Ishikawa (cell line): ENCODE measurements around the gene SHH.

ENCODE experiments used
- CREB1 ChIP-seq: IDR thresholded peaks from 2 replicates; pipeline ENCODE4 v1.6.1; 2012; ENCODE audit warnings: low read depth
- EP300 ChIP-seq: IDR thresholded peaks from 2 replicates; pipeline ENCODE4 v1.6.1; 2012; ENCODE audit warnings: borderline replicate concordance
- MAX ChIP-seq: IDR thresholded peaks from 2 replicates; pipeline ENCODE4 v1.6.1; 2012
- NFIC ChIP-seq: IDR thresholded peaks from 2 replicates; pipeline ENCODE4 v1.6.1; 2012
- RAD21 ChIP-seq: IDR thresholded peaks from 2 replicates; pipeline ENCODE4 v1.6.1; 2012; ENCODE audit warnings: low read depth
- REST ChIP-seq: IDR thresholded peaks from 2 replicates; pipeline ENCODE4 v1.6.1; 2012; ENCODE audit warnings: low read depth, mild to moderate bottlenecking
- TAF1 ChIP-seq: IDR thresholded peaks from 2 replicates; pipeline ENCODE4 v1.6.1; 2012; ENCODE audit warnings: low read depth, mild to moderate bottlenecking
- TCF12 ChIP-seq: IDR thresholded peaks from 2 replicates; pipeline ENCODE4 v1.6.1; 2012; ENCODE audit warnings: low read depth
- TEAD4 ChIP-seq: IDR thresholded peaks from 2 replicates; pipeline ENCODE4 v1.6.1; 2012
- YY1 ChIP-seq: IDR thresholded peaks from 2 replicates; pipeline ENCODE4 v1.6.1; 2012; ENCODE audit warnings: low read depth
- ZBTB7A ChIP-seq: IDR thresholded peaks from 2 replicates; pipeline ENCODE4 v1.6.1; 2012; ENCODE audit warnings: low read depth

- TF ChIP-seq MAX: no peak
- TF ChIP-seq TCF12: no peak
- TF ChIP-seq NFIC: no peak
- TF ChIP-seq REST: no peak
- no peak for TF ChIP-seq RAD21
- TF ChIP-seq YY1: no peak
- TF ChIP-seq TEAD4: no peak
- TF ChIP-seq TAF1: no peak
- TF ChIP-seq ZBTB7A: no peak
- TF ChIP-seq CREB1: no peak
- TF ChIP-seq EP300: no peak
Observed at GRCh38 chr7:155786491-155786890, 25.8 kb downstream of the SHH start.
